ENCODE results near the gene DUS1L. TPM values are rescaled to one million over a fixed set of nuclear protein-coding genes. Genes with fewer than 3 reads are reported as not detected.

Gene DUS1L
- total and polyA plus RNA-seq, 2 experiments from 2014 or later: 66.0 to 122 TPM

DNA sequence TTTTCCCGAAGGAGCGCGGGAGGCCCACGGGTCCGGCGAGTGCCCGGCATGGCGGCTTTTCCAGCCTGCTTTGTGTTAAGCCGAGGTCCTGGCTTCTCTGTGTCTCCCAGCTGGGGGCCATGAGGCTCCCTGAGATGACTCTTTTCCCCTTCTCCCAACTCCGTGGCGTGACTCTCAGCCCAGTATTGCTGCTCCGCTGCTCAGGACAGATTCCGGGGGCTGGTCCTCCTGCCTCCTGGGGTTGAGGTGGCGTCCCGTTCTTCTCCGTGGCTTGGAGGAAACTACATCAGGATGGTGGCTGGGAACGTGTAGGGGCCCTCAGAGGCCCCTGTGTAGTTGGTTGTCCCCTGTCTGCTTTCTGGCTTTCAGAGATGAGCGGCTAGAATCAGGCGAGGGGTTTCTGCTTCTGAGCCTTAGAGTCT, 13.0 kb downstream of the DUS1L start:
- H3K79me2 ChIP-seq (replicated peaks; ENCODE audit: insufficient read depth): peaks cover 9% of the 10 kb centered on the region; the same call in 1 of the 2 replicates
- H3K27ac ChIP-seq (ENCODE audit: low read depth): no peak overlapping the region
- H3K9me3 Mint-ChIP-seq: no peaks in the 10 kb centered on the region
- H3K9me2 ChIP-seq (ENCODE audit: insufficient read depth): no peaks in the 10 kb centered on the region
- H3K36me3 Mint-ChIP-seq (ENCODE audit: low read depth): peaks cover 19% of the 10 kb centered on the region; the same call in 2 of the 3 replicates
- H3K27ac Mint-ChIP-seq: no peak overlapping the region
- H4K20me1 ChIP-seq (replicated peaks; ENCODE audit: insufficient read depth): peaks cover 8% of the 10 kb centered on the region; the same call in 1 of the 2 replicates
- H3K4me3 ChIP-seq: peak overlapping the region; percentile 89
- no peaks in the 10 kb centered on the region for H3K4me1 ChIP-seq (ENCODE audit: insufficient read depth)
- H3K4me3 Mint-ChIP-seq: peak overlapping the region; percentile 86
- no peak overlapping the region for H2AFZ ChIP-seq
- H3K27me3 Mint-ChIP-seq (ENCODE audit: insufficient read depth, low read depth, poor library complexity): peaks cover 11% of the 10 kb centered on the region
- H3F3A ChIP-seq (replicated peaks; ENCODE audit: low read depth): 0 out of 2 replicates have a peak, but pooled peaks cover 6% of the 10 kb centered on the region
- H3K4me1 Mint-ChIP-seq: no peaks in the 10 kb centered on the region; the same call in 2 of the 3 replicates
- ATAC-seq (no peak), DNase-seq (ENCODE audit: low spot score) (no peak)
- no peaks in the 10 kb centered on the region for H3K27me3 ChIP-seq (ENCODE audit: insufficient read depth)
- peak overlapping the region; percentile 89 for H3K4me2 ChIP-seq
- no peak for TF ChIP-seq JUNB (IDR thresholded peaks at IDR 0.05; ENCODE audit: unreplicated experiment)
- no peak for TF ChIP-seq NANOG (IDR thresholded peaks at IDR 0.05; ENCODE audit: borderline replicate concordance)
- TF ChIP-seq CREB1 (CRISPR knock-in tag; IDR thresholded peaks at IDR 0.05; ENCODE audit: low read depth): no peak
- no peak for TF ChIP-seq ZNF331 (CRISPR knock-in tag; IDR thresholded peaks at IDR 0.05; ENCODE audit: low read depth)
- TF ChIP-seq, protein P1, sequence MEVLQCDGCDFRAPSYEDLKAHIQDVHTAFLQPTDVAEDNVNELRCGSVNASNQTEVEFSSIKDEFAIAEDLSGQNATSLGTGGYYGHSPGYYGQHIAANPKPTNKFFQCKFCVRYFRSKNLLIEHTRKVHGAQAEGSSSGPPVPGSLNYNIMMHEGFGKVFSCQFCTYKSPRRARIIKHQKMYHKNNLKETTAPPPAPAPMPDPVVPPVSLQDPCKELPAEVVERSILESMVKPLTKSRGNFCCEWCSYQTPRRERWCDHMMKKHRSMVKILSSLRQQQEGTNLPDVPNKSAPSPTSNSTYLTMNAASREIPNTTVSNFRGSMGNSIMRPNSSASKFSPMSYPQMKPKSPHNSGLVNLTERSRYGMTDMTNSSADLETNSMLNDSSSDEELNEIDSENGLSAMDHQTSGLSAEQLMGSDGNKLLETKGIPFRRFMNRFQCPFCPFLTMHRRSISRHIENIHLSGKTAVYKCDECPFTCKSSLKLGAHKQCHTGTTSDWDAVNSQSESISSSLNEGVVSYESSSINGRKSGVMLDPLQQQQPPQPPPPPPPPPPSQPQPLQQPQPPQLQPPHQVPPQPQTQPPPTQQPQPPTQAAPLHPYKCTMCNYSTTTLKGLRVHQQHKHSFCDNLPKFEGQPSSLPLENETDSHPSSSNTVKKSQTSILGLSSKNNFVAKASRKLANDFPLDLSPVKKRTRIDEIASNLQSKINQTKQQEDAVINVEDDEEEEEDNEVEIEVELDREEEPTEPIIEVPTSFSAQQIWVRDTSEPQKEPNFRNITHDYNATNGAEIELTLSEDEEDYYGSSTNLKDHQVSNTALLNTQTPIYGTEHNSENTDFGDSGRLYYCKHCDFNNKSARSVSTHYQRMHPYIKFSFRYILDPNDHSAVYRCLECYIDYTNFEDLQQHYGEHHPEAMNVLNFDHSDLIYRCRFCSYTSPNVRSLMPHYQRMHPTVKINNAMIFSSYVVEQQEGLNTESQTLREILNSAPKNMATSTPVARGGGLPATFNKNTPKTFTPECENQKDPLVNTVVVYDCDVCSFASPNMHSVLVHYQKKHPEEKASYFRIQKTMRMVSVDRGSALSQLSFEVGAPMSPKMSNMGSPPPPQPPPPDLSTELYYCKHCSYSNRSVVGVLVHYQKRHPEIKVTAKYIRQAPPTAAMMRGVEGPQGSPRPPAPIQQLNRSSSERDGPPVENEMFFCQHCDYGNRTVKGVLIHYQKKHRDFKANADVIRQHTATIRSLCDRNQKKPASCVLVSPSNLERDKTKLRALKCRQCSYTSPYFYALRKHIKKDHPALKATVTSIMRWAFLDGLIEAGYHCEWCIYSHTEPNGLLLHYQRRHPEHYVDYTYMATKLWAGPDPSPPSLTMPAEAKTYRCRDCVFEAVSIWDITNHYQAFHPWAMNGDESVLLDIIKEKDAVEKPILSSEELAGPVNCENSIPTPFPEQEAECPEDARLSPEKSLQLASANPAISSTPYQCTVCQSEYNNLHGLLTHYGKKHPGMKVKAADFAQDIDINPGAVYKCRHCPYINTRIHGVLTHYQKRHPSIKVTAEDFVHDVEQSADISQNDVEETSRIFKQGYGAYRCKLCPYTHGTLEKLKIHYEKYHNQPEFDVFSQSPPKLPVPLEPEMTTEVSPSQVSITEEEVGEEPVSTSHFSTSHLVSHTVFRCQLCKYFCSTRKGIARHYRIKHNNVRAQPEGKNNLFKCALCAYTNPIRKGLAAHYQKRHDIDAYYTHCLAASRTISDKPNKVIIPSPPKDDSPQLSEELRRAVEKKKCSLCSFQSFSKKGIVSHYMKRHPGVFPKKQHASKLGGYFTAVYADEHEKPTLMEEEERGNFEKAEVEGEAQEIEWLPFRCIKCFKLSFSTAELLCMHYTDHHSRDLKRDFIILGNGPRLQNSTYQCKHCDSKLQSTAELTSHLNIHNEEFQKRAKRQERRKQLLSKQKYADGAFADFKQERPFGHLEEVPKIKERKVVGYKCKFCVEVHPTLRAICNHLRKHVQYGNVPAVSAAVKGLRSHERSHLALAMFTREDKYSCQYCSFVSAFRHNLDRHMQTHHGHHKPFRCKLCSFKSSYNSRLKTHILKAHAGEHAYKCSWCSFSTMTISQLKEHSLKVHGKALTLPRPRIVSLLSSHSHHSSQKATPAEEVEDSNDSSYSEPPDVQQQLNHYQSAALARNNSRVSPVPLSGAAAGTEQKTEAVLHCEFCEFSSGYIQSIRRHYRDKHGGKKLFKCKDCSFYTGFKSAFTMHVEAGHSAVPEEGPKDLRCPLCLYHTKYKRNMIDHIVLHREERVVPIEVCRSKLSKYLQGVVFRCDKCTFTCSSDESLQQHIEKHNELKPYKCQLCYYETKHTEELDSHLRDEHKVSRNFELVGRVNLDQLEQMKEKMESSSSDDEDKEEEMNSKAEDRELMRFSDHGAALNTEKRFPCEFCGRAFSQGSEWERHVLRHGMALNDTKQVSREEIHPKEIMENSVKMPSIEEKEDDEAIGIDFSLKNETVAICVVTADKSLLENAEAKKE (CRISPR knock-in tag; IDR thresholded peaks at IDR 0.05): no peak
- peaks cover 4% of the 10 kb centered on the region; the same call in 1 of the 2 replicates for H3K36me3 ChIP-seq (ENCODE audit: insufficient read depth)

Data from GM23338 (cell line).